GM19240 (cell line): ENCODE results near the gene SMCO3.

ENCODE experiments used
- DNase-seq: peaks from one replicate; pipeline ENCODE4 v3.0.0; 2011; ENCODE audit warnings: low spot score; ENCODE audit not compliant: insufficient read length

SMCO3 gene

DNA sequence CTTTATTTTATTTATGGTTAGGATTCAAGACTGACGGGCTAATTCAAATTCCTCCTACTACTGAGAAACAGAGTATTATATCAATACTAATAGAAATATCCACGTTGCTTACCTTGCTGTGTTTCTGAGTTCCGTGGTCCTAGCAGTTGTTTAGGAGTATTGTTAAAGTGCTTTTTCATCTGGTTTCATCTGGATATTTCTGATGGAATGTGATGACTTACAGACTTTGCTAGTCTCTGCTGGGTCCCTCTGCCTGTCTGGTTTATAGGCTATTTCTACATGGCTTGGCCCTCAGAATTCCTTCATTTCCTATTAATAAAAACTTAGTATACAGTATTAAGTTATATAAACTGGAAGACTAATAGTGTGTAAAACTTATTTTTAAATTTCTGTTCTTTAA, at the start of gene SMCO3:
Gene SMCO3 (minus strand): TSS at position 169 of the 400 bp plus-strand sequence. CDS start 7,502 bp downstream, outside the sequence.
- no peak for DNase-seq

- DNase-seq: no peak
Measured at GRCh38 chr12:14860490-14860889, 46.5 kb upstream of the SMCO3 start.

DNA sequence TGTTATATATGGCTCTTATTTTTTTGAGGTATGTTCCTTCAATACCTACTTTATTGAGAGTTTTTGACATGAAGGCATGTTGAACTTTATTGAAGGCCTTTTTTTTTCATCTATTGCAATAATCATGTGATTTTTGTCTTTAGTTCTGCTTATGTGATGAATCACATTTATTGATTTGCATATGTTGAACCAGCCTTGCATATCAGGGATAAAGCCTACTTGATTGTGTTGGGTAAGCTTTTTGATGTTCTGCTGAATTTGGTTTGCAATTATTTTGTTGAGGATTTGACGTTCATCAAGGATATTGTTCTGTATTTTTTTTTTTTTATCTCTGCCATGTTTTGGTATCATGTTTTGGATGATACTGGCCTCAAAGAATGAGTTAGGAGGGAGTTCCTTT, 44.5 kb upstream of the SMCO3 start:
- no peak for DNase-seq

- no peak for DNase-seq
Measured at GRCh38 chr12:14854586-14855183, 40.7 kb upstream of the SMCO3 start.

- no peak for DNase-seq
Measured at GRCh38 chr12:14853961-14854360, 40.0 kb upstream of the SMCO3 start.

- DNase-seq: no peak
Measured at GRCh38 chr12:14852880-14853279, 38.9 kb upstream of the SMCO3 start.

GRCh38 chr12:14850929-14851663, 37.1 kb upstream of the SMCO3 start:
- no peak for DNase-seq

- DNase-seq: no peak
Measured at GRCh38 chr12:14849661-14850060, 35.7 kb upstream of the SMCO3 start.

DNA sequence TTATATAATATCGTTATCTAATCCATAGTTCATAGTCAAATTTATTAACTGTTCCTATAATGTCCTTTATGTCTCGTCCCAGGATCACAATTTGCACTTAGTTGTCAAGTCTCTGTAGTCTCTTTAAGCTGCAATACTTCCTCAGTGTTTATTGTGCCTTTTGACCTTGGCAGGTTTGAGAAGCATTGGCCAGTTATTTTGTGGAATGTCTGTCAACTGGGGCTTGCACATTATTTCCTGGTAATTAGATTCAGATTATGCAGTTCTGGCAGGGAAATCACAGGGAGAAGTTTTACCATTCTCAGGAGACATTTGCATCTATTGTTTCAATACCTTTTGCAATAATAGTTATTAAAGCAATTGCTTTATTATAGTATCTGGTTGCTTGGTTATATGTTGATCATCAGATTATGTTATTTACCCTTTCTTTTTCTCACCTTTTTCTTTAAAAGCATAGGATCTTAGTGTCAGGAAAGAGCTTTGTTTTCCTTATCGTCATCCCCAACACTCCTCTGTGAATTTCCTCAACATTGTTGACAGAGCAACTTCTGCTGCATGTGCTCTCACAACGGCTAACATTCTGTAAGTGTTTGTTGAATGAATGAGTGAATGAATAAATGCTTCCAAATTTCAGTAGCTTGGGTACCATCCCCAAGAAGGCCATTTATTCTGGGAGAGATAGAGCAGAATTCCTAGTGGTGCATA, 33.0 kb upstream of the SMCO3 start:
- DNase-seq: no peak

DNA sequence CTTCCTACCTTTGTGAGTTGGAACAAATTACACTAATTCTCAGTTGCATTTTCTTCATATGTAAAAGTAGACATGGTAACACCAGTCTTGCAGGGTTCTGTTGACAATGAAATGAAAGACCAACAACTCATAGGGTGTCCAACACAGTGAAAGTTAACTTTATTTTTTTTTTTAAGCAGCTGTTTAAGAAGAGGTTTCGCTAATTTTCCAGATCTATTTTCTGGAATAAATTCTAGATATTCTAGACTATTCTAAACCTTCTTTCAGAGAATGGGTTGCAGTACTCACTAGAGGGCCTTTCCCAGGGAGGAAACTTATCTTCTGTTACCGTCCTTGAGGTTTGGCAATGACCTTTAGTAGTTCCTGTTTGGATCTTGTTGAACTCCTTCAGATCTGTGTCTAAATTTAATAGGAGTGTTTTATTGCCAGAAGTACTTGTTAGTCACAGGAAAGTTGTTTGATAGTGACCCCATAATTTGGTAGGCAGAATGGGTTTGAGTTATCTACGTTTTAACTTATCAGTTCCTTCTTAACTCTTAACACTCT, 32.1 kb upstream of the SMCO3 start:
- DNase-seq: no peak

GRCh38 chr12:14845350-14845750, 31.4 kb upstream of the SMCO3 start:
- no peak for DNase-seq

GRCh38 chr12:14844401-14844800, 30.4 kb upstream of the SMCO3 start:
- DNase-seq: no peak

DNA sequence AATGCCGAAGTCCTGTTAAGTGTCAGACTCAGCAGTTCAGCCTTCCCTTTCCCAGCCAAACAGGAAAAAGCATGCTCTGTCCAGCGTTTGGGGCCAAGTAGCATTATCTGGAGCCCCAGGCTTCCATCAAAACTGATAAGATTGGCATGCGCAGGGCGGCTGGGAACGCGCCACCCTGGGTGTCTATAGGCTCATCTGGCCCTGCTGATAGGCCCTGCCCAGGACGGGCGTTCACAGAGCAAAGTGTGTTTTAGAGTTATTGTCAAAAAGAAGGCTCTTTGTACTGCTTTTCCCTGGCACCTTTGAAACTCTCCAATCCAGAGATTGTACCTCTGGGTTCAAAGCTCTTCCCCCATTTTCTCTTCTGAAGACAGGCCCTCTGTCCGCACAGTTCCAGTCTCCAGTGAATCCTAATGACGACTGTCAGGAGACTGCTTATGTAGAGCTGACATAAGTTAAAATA, 29.5 kb upstream of the SMCO3 start, which contains the start of gene ART4:
Gene ART4 (minus strand): TSS at position 102 of the 463 bp plus-strand sequence. CDS start 413 bp downstream, outside the sequence.
- DNase-seq: no peak

- no peak for DNase-seq
Measured at GRCh38 chr12:14842315-14842714, 28.3 kb upstream of the SMCO3 start.

DNA sequence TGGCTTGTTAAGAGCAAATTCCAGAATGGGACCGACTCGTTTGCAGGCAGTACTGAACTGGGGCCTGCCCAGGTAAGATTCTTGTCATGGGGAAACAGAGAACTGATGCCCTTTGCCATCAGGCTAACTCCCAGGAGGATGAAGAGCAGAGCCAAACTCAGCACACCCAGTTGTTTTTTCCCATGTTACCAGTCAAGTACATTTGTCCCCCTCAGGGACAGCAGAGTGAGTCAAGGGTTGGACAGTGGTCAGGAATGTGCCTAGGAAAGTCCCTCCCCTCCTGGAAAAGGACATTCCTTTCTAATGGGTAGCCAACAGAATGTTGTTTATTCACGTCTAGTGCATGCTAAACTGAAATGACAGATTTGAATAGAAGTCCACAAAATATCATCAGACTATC, 27.8 kb upstream of the SMCO3 start:
- DNase-seq: no peak

DNA sequence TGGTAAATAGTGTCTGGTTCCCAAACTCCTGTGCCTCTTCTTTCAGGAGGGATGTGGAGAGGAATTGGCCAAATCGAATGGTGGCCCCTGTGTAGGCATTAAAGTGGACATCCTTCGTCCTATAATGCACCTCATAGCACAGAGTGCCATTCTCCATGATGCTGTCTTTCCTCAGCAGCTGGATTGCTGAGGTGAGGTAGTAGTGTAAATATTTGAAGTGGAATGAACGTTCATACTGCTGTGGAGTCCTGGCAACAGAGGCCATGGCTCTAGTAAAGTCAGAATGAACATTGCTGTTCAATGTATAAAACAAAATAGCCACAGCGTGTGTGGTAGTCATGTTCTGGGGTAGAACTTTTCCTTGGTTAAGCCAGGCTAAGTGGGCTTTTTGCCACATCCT, 26.6 kb upstream of the SMCO3 start:
- no peak for DNase-seq

DNA sequence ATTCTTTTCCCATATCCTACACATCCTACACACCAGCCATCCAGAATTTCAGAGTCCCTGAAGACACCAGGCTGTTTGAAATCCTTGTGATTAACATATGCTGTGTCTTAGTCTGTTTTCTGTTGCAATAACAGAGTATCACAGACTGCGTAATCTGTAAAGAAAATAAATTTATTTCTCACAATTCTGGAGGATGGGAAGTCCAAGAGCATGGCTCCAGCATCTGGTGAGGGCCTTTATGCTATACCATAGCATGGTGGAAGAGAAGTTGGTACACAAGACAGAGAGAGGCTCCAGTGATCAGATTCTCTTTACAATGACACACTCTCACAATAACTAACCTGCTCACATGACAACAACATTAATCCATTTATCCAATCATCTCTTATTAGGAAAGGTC, 25.3 kb upstream of the SMCO3 start:
- no peak for DNase-seq

DNA sequence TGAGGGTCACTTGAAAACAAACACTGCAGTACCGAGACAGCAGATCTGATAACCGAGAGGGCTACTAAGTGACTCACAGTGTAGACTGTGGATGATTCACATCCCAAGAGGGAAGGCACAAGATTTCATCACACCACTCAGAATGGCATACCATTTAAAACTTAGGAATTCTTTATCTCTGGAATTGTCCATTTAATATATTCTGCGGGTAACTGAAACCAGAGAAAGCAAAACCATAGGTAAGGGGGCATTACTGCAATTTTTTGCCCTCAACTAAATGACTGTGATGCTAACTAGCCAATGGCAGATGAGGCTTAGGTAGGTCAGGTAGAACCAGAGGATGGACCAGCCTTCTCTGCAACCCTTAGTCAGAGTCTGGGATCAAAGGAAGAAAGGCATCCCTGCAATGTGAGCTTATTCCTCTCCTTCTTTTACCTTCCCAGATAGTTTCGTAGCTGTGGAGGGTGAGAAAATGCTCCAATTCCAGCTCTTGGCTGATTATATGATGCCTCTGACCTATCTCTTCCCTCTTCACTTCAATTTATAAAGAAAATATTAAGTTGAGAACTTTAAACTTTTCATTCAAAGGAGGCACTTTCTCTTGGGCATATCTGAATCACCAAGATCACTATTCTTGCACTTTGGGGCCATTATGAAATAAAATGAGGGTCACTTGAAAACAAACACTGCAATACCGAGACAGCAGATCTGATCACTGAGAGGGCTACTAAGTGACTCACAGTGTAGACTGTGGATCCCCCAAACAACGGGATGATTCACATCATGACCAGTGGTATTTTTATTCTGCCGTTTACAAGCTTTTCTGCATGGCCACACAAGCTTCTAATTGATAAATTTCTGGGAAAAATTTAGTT, 22.6 kb upstream of the SMCO3 start:
- no peak for DNase-seq

- DNase-seq: no peak
Measured at GRCh38 chr12:14834509-14834908, 20.5 kb upstream of the SMCO3 start.

DNA sequence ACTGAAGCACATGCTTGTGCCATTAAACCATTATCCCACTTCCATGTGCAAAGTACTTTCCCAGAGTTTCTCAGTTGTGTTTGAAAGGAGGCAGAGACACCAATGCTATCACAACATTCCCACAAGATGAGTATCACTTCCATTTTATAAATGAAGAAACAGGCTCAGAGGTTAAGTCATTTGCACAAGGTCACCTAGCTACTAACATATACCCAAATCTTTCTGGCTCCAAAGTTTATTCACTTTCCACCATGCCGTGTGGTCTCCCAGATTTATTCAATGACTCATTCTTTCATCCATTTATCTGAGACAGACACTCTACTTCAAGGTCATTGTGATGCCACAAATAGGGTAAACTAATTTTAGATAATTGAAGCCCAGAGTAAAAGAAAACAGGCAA, 20.0 kb upstream of the SMCO3 start:
- no peak for DNase-seq

- DNase-seq: no peak
Measured at GRCh38 chr12:14833336-14833735, 19.4 kb upstream of the SMCO3 start.
